HCT116 (cell line): ENCODE data around the gene KERA. TPM values are rescaled to one million over a fixed set of nuclear protein-coding genes. Genes with fewer than 3 reads are reported as not detected.

Source experiments
- ATAC-seq: fragments of 200-7000 bp; cut with Tn5 transposase; 2 replicates; pipeline ENCODE4 v1.9.1; 2020; ENCODE audit warnings: mild to moderate bottlenecking, moderate library complexity
- BruUV-seq: library from RNA; stranded (reverse); fragments of 400-500 nt; replicated peaks from 2 replicates; lab custom pipeline; 2021; lab: Mats Ljungman, UMichigan
- CTCF ChIA-PET: fragments of 300-600 bp; sonication (Branson Sonifier 250); formaldehyde crosslinking; loops from one replicate; lab custom pipeline; 2021; ENCODE audit warnings: antibody characterized with exemption; lab: Charles Lee
- POLR2A ChIA-PET: fragments of 300-600, 350-600 bp; sonication (Branson Sonifier 250); formaldehyde crosslinking; loops from one replicate; lab custom pipeline; 2021; ENCODE audit warnings: antibody characterized with exemption; lab: Charles Lee
- RAD21 ChIA-PET, 2 experiments: fragments of 300-600 bp; sonication (Branson Sonifier 250); formaldehyde crosslinking; loops; one replicate each; lab custom pipeline; 2023; ENCODE audit warnings: low total read pairs in 2 of 2; ENCODE audit not compliant: uncharacterized antibody in 2 of 2, unreplicated experiment in 2 of 2, low non-redundant PET in 1 of 2; lab: Charles Lee
- DNase-seq: peaks from one replicate; pipeline ENCODE4 v3.0.0-alpha.2; 2010; ENCODE audit warnings: low read depth, low spot score
- H2AFZ ChIP-seq: fragments of 200-600 bp; shearing (Covaris generic), sonication (generic); 2 replicates; pipeline ENCODE4 v1.6.1; 2017; ENCODE audit warnings: low read depth, mixed run types, mixed read lengths, antibody characterized with exemption, low read length; ENCODE audit not compliant: poor library complexity, severe bottlenecking
- H3K27ac ChIP-seq: 2 replicates; pipeline ENCODE4 v1.5.1; 2012; ENCODE audit warnings: low read depth, low read length
- H3K27me3 ChIP-seq: fragments of 200-600 bp; sonication (generic); 2 replicates; pipeline ENCODE4 v1.6.1; 2016; ENCODE audit warnings: mixed run types, low read length, mixed read lengths; ENCODE audit not compliant: insufficient read depth
- H3K36me3 ChIP-seq, 2 experiments: fragments of 200-500 bp in 1 of 2; fragments of 200-600 bp in 1 of 2; sonication (Bioruptor generic) in 1 of 2; sonication (generic) in 1 of 2; 2 replicates each; pipeline versions ENCODE4 v1.5.1 to v1.6.1; 2014 to 2016; ENCODE audit warnings: low read length in 2 of 2, inconsistent platforms in 1 of 2, mixed read lengths in 1 of 2, mixed run types in 1 of 2; ENCODE audit not compliant: insufficient read depth in 2 of 2, control insufficient read depth in 1 of 2
- H3K4me1 ChIP-seq, 2 experiments: fragments of 200-600 bp in 1 of 2; sonication (generic) in 1 of 2; 2 replicates each; pipeline versions ENCODE4 v1.5.1 to v1.6.1; 2012 to 2017; ENCODE audit warnings: low read length in 2 of 2, inconsistent platforms in 1 of 2, mild to moderate bottlenecking in 1 of 2, mixed read lengths in 1 of 2, mixed run types in 1 of 2, moderate library complexity in 1 of 2; ENCODE audit not compliant: insufficient read depth in 2 of 2, control insufficient read depth in 1 of 2
- H3K4me2 ChIP-seq: fragments of 200-600 bp; sonication (generic); 2 replicates; pipeline ENCODE4 v1.6.1; 2017; ENCODE audit warnings: mixed run types, low read length, mixed read lengths
- H3K4me3 ChIP-seq, 2 experiments: fragments of 200-600 bp in 1 of 2; sonication (generic) in 1 of 2; replicated peaks in 1 of 2; 2 replicates each; pipeline ENCODE4 v1.5.1; 2011 to 2016; ENCODE audit warnings: low read length in 2 of 2, control low read depth in 1 of 2, low read depth in 1 of 2, mild to moderate bottlenecking in 1 of 2, mixed read lengths in 1 of 2, mixed run types in 1 of 2
- H3K79me2 ChIP-seq: fragments of 200-600 bp; sonication (generic); 2 replicates; pipeline ENCODE4 v1.6.1; 2017; ENCODE audit warnings: mild to moderate bottlenecking, mixed run types, low read length, moderate library complexity, mixed read lengths; ENCODE audit not compliant: insufficient read depth
- H3K9ac ChIP-seq: fragments of 200-600 bp; sonication (generic); 2 replicates; pipeline ENCODE4 v1.6.1; 2016; ENCODE audit warnings: low read length, mixed read lengths
- H3K9me2 ChIP-seq: fragments of 200-600 bp; sonication (generic), shearing (Covaris generic); 2 replicates; pipeline ENCODE4 v1.6.1; 2017; ENCODE audit warnings: mixed run types, mild to moderate bottlenecking, moderate library complexity; ENCODE audit not compliant: insufficient read depth
- H3K9me3 ChIP-seq, 2 experiments: fragments of 200-500 bp in 1 of 2; fragments of 200-600 bp in 1 of 2; sonication (Bioruptor generic) in 1 of 2; sonication (generic) in 1 of 2; 2 replicates each; pipeline ENCODE4 v1.6.1; 2014 to 2017; ENCODE audit warnings: low read length in 2 of 2, mixed read lengths in 2 of 2, inconsistent platforms in 1 of 2, low read depth in 1 of 2, mild to moderate bottlenecking in 1 of 2, mixed run types in 1 of 2, moderate library complexity in 1 of 2; ENCODE audit not compliant: control insufficient read depth in 1 of 2, insufficient read depth in 1 of 2
- H4K20me1 ChIP-seq: fragments of 200-600 bp; sonication (generic), shearing (Covaris generic); 2 replicates; pipeline ENCODE4 v1.6.1; 2017; ENCODE audit warnings: mixed run types, mild to moderate bottlenecking, moderate library complexity; ENCODE audit not compliant: insufficient read depth
- CBX3 ChIP-seq: IDR thresholded peaks from 2 replicates; pipeline ENCODE4 v1.6.1; 2012; ENCODE audit warnings: low read depth
- EGR1 ChIP-seq: IDR thresholded peaks from 2 replicates; pipeline ENCODE4 v1.6.1; 2012; ENCODE audit warnings: low read depth
- EZH2 ChIP-seq: fragments of 200-600 bp; sonication (generic); IDR thresholded peaks from 2 replicates; pipeline ENCODE4 v1.6.1; 2017; ENCODE audit warnings: antibody characterized with exemption, mixed run types
- FOSL1 ChIP-seq: IDR thresholded peaks from 2 replicates; pipeline ENCODE4 v1.6.1; 2012; ENCODE audit warnings: low read depth
- SIN3A ChIP-seq: IDR thresholded peaks from 2 replicates; pipeline ENCODE4 v1.6.1; 2012; ENCODE audit warnings: low read depth
- SP1 ChIP-seq: IDR thresholded peaks from 2 replicates; pipeline ENCODE4 v1.6.1; 2012; ENCODE audit warnings: low read depth
- TCF7L2 ChIP-seq: IDR thresholded peaks from 2 replicates; pipeline ENCODE4 v1.7.0; 2011; ENCODE audit warnings: borderline replicate concordance, inconsistent platforms; ENCODE audit not compliant: insufficient read depth, insufficient read length; ENCODE audit errors: extremely low read depth
- ZFX ChIP-seq: fragments of 450-650 bp; IDR thresholded peaks from 2 replicates; pipeline ENCODE4 v1.6.1; 2017
- ZNF274 ChIP-seq: fragments of 200-500 bp; sonication (Bioruptor generic); IDR thresholded peaks from 2 replicates; pipeline ENCODE4 v1.6.1; 2014; ENCODE audit warnings: mild to moderate bottlenecking, low read depth, low read length, inconsistent platforms
- intact Hi-C: fragments of 100-400 bp; cut with micrococcal nuclease; formaldehyde crosslinking; loops from 2 replicates; pipeline ENCODE4 v1.10.0; 2022
- total RNA-seq: library from RNA; stranded (reverse); gene quantifications from one replicate; pipeline ENCODE4 v1.2.1, GENCODE V29; 2021; ENCODE audit not compliant: unreplicated experiment
- TF ChIP-seq, protein P1 (sequence below): IDR thresholded peaks from 2 replicates; pipeline ENCODE4 v1.6.1; 2012; ENCODE audit warnings: low read depth

Gene KERA
- total RNA-seq, 1 experiment from 2014 or later, result not detected

DNA sequence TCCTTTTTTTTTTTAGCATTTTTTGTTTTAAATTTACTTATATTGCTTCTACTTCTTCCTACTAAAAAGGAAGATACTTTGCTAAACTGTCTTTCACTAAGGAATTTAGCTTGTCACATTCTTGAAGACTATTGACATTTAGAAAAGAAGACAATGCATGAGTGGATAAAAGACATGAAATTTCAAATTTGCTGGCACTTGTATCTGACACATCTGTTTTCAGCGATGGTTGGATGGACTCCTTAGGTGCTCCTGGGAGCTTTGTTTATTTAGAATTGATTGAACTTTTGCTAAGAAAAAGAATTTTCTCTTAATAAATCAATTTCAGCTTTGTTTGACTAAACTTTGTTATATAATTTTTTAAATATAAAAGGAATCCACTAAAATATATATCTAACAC, 3.3 kb upstream of the KERA start:
- ATAC-seq, result no peak
- no peaks in the 10 kb centered on the region for H4K20me1 ChIP-seq
- BruUV-seq, result no TSS peak

More for the DNA sequence above, 3.3 kb upstream of the KERA start:
- no peaks in the 10 kb centered on the region for H3K27me3 ChIP-seq
- no peaks in the 10 kb centered on the region for H3K79me2 ChIP-seq
- ChIA-PET POLR2A (no interaction called here), RAD21 (no interaction called here), CTCF (no interaction called here)
- H3K9me2 ChIP-seq, result 0 out of 2 replicates have a peak, but pooled peaks cover 3% of the 10 kb centered on the region
- no peak overlapping the region for H3K9ac ChIP-seq
- no peaks in the 10 kb centered on the region for H3K36me3 ChIP-seq
- no peak overlapping the region for H2AFZ ChIP-seq
- no peaks in the 10 kb centered on the region for H3K9me3 ChIP-seq
- no peak overlapping the region for H3K27ac ChIP-seq
- H3K4me3 ChIP-seq, result no peak overlapping the region
- intact Hi-C loops, result no loop called here
- no peaks in the 10 kb centered on the region for H3K4me1 ChIP-seq
- no peak for TF ChIP-seq ZNF274
- no peak for TF ChIP-seq SP1
- TF ChIP-seq EZH2, result no peak
- TF ChIP-seq CBX3, result no peak
- TF ChIP-seq EGR1, result no peak
- no peak for TF ChIP-seq SIN3A
- TF ChIP-seq FOSL1, result no peak
- TF ChIP-seq ZFX, result no peak
- TF ChIP-seq, protein P1, sequence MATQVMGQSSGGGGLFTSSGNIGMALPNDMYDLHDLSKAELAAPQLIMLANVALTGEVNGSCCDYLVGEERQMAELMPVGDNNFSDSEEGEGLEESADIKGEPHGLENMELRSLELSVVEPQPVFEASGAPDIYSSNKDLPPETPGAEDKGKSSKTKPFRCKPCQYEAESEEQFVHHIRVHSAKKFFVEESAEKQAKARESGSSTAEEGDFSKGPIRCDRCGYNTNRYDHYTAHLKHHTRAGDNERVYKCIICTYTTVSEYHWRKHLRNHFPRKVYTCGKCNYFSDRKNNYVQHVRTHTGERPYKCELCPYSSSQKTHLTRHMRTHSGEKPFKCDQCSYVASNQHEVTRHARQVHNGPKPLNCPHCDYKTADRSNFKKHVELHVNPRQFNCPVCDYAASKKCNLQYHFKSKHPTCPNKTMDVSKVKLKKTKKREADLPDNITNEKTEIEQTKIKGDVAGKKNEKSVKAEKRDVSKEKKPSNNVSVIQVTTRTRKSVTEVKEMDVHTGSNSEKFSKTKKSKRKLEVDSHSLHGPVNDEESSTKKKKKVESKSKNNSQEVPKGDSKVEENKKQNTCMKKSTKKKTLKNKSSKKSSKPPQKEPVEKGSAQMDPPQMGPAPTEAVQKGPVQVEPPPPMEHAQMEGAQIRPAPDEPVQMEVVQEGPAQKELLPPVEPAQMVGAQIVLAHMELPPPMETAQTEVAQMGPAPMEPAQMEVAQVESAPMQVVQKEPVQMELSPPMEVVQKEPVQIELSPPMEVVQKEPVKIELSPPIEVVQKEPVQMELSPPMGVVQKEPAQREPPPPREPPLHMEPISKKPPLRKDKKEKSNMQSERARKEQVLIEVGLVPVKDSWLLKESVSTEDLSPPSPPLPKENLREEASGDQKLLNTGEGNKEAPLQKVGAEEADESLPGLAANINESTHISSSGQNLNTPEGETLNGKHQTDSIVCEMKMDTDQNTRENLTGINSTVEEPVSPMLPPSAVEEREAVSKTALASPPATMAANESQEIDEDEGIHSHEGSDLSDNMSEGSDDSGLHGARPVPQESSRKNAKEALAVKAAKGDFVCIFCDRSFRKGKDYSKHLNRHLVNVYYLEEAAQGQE, result no peak
- TF ChIP-seq TCF7L2, result no peak
- DNase-seq, result no peak
- no peak overlapping the region for H3K4me2 ChIP-seq
